ENCODE results near the gene RAPGEF6.

- TF ChIP-seq POLR2A (IDR thresholded peaks at IDR 0.05) (no peak), CTCF (IDR thresholded peaks at IDR 0.05) (no peak)
Measured at GRCh38 chr5:131671409-131671808, 36.4 kb upstream of the RAPGEF6 start.
